Measurements from ENCODE around the gene MRLN.
"Not testable (repeated sequence)": the region's sequence is repeated elsewhere in the genome, so short reads cannot be mapped to it uniquely, and the experiment has no call there.

Gene MRLN

DNA sequence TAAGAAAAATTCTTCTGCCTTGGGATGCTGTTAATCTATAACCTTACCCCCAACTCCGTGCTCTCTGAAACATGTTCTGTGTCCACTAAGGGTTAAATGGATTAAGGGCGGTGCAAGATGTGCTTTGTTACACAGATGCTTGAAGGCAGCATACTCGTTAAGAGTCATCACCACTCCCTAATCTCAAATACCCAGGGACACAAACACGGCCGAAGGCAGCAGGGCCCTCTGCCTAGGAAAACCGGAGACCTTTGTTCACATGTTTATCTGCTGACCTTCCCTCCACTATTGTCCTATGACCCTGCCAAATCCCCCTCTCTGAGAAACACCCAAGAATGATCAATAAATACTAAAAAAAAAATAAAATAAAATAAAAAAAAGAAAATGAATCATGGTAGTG lies 8.5 kb downstream of the MRLN start:
- not testable (repeated sequence) for DNase-seq

DNA sequence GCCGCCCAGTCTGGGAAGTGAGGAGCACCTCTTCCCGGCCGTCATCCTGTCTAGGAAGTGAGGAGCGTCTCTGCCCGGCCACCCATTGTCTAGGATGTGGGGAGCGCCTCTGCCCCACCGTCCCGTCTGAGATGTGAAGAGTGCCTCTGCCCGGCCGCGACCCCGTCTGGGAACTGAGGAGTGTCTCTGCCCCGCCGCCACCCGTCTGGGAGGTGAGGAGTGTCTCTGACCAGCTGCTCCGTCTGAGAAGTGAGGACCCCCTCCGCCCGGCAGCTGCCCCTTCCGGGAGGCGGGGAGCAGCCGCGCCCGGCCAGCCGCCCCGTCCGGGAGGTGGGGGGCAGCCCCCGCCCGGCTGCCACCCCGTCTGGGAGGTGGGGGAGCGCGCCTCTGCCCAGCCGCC lies 9.1 kb downstream of the MRLN start:
- DNase-seq: not testable (repeated sequence)

DNA sequence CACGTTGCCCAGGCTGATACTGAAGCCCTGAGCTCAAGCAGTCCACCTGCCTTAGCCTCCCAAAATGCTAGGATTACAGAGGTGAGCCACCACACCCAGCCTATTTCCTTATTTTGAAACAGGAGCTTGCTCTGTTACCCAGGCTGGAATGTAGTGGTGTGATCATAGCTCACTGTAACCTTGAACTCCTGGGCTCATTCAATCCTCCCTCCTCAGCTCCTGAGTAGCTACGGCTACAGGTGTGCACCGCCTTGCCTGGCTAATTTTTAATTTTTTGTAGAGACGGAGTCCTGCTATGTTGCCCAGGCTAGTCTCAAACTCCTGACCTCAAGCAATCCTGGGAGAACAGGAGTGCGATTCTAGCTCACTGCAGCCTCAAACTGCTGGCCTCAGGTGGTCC lies 11.7 kb downstream of the MRLN start:
- DNase-seq: no peak

DNA sequence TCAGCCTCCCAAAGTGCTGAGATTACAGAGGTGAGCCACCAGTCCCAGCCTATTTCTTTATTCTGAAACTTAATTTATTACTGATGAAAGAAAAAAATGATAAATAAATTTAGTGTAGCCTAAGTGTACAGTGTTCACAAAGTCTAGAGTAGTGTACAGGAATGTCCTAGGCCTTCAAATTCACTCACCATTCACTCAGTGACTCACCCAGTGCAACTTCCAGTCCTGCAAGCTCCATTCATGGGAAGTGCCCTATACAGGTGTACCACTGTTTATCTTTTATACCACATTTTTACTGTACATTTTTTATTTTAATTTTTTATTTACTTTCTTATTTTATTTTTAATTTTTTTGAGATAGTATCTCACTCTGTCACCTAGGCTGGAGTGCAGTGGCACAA lies 12.2 kb downstream of the MRLN start:
- no peak for DNase-seq

DNA sequence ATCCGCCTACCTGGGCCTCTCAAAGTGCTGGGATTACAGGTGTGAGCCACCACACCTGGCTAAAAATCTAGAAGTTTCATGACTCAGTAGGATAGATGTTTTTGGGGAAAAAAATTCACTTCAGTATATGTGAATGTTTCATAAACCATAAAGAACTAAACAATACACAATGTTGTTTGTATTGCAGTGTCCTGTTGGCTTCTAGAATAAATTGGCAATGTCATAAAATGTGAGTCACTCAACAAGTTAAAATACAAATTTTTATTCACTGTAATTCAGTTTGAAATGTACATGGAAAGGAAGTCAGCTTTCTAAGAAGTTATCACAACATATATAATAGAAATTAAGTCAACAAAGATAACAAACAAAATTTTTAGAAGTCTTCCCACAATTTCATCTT lies 16.5 kb downstream of the MRLN start:
- DNase-seq: no peak

DNA sequence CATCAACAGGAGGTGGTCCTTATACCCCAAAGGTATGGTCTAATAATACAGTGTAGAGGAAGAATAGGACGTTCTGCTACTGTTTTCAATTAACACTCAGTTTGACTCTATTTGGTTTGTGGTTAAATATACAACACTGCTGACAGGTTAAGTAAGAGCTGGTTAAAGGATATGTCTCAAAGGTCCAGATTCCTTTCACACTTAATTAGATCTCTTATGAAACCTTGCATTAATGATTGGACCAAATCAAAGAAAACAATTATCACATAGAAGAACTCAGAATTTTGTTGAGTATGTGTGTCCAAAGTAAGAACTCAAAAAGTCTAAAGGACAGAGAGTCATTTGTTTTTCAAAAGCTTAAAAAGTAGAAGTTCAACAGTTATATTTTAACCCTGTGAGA lies 18.0 kb downstream of the MRLN start:
- DNase-seq: no peak

DNA sequence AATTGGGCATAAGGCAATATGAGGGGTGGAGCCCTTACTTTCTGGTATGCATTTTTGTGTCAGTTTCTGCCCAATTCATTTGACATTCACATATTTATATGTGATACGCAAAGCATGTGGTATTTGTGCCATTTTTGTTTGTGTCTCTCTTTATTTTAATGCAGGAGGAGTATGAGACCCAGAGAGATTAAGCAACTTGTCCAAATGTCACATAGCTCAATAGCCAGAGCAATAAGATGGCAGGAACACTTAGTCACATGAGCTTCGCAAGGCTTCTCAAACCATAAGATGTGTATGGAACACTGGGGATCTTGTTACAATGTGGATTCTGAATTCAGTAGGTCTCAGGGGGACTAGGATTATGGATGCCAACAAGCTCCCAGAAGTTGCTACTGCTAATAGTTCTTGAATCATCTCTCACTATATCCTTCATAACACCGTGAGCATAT lies 19.2 kb downstream of the MRLN start:
- no peak for DNase-seq

DNA sequence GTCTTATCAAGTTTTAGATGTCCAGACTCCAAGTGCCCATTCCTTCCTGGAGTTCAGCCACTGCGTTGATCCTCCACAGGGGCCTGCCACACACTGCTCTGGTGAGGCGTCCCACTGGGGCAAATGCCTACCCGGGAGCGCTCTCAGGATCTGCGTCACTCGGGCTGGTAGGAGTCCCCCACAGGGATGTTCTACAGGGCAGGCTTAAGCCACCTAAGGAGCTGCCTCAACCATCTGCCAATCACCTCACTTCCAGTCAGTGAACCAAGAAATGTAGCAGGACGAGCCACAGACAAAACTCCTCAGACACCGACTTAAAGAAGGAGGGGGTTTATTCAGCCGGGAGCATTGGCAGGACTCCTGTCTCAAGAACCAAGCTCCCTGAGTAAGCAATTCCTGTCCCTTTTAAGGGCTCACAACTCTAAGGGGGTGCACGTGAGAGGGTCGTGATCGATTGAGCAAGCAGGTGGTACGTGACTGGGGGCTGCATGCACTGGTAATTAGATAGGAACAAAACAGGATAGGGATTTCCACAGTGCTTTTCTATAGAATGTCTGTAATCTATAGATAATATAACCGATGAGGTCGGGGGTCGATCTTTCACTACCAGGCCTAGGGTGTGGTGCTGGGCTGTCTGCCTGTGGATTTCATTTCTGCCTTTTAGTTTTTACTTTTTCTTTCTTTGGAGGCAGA lies 19.8 kb downstream of the MRLN start:
- DNase-seq: not testable (repeated sequence)

DNA sequence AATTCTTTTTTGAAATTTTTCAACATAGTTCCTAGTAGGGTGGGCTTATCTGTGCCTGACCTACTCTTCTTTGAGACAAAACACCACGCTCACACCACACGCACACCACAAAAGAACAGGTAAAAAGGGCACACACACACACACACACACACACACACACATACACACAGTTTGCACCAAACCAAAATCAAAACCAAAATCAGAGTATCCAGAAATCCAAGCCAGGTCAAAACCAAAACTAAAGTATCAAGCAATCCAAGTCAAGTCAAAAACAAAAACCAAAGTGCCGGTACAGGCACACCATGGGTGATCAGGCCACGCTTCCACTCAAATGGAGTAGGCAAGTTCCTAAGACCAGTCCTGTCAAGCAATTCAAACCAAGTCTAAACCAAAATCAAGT lies 20.4 kb downstream of the MRLN start:
- DNase-seq: not testable (repeated sequence)

DNA sequence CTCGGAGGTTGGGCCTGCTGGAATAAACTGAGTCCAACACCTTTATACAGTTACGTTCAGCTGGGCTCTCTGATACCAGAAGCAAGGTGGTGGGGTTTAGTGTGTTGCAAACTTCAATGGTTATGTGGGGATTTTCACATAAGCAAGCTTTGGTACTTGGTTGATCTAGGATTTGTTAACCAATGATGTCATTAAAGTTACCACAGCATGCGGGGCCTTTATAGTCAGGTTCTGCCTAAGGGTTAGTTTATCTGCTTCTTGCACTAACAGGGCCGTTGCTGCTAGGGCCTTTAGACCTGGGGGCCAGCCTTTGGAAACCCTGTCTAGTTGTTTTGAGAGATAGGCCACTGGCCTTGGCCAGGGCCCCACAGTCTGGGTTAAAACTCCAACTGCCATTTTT lies 24.1 kb downstream of the MRLN start:
- DNase-seq: not testable (repeated sequence)

DNA sequence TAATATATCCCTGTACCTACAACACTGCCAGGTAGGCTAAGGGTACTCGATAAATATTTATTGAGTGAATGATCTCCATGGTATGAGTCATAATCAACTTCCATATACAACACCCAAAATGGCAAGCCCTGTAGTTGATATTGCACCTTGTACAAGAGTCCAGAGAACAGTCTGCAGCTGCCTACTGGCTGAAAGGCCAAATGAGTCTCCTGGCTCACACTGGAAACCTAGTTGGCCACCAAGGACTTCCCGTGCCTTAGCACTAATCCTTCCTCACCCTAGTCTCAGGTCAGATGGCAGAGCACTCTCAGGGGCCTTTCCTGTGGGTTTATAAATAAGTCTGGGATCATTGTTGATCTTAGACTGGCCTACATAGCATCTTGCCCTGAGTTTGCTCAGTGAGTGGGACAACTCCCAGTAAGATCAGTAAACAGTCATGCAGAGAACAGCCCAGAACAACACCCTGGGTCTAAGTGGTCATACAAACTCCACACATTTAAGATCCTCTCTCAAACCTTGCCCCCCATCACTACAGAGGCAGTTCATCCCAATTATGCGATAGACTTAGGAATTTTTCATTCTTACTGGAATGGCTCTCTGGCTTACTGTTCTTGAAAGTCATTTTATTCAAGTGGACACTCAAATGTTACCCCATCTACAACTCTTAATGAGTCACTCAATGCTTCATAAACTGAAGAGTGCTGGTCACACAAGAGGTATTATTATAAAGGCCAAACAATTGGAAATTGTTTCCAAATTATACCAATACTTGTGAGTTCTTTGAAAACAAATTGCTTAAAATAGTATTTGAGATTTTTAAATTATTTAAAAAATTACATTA lies 28.9 kb downstream of the MRLN start:
- no peak for DNase-seq

DNA sequence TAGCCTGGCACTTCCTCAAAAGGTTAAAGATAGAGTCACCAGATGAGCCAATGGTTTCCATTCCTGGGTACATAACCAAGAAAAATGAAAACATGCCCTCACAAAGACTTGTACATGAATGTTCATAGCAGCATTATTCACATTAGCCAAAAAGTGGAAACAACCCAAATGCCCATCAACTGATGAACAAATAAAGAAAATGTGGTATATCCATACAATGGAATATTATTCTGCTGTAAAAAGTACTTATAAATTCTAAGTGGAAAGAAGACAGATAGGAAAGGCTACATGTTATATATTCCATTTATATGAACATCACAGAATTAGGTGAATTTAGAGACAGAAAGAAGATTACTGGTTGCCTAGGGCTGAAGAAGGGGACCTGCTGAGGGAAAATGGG lies 32.9 kb downstream of the MRLN start:
- no peak for DNase-seq

DNA sequence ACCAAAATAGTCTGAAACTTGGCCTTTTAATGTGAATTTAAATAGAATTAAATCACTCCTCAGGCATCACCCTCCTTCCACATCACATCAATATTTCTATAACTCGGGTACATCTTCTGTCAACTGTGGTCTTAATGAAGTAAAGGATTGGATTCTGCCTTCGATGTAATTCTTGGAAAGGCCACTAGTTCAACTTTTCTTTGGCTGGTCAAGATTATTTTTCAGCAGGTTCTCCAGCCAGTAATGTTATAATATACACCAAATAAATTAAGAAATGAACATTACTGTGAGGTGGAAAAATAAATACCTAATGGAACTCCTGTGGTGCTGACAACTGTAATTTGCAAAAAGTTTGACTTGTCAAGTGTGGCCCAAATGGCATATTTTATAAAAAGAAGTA lies 33.9 kb downstream of the MRLN start:
- DNase-seq: no peak

DNA sequence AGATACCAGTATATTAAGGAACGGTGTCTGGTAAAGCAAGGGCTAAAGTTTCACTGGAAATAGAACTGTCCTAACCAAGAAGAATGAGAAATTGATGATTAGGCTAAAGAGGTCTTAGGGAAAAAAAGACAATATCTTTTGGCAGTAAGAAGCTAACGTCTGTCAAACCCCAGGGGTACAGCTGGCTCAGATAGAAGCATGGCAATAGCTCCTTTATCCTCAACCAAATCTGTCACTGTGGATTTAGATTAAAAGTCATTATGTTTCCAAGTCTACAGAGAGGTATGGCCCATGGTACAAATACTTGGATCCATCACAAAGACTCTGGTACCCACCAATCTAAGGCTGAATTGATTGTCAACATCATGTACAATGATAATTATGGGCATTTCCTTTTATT lies 35.0 kb downstream of the MRLN start:
- no peak for DNase-seq

DNA sequence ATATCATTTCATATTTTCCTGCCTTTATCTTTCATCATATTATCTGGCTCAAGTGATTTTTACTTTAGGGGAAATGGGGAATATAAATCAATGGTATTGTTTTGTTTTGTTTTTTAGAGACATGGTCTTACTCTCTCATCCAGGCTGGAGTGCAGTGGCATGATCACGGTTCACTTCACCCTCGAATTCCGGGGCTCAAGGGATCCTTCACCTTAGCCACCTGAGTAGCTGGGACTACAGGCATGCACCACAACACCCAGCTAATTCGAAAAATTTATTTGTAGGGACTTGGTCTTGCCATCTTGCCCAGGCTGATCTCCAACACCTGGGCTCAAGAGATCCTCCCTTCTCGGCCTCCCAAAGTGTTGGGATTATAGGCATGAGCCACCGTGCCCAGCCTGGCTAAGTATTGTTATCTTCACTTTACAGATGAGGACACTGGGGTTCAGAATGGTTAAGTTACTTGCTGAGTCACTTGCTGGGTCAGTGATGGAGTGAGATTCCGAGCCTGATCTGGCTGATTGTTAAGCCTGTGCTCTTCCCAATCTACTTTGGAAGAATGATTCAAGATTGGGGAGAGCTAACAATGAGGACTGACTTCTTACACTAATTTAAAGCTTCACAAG lies 39.9 kb downstream of the MRLN start:
- DNase-seq: no peak

DNA sequence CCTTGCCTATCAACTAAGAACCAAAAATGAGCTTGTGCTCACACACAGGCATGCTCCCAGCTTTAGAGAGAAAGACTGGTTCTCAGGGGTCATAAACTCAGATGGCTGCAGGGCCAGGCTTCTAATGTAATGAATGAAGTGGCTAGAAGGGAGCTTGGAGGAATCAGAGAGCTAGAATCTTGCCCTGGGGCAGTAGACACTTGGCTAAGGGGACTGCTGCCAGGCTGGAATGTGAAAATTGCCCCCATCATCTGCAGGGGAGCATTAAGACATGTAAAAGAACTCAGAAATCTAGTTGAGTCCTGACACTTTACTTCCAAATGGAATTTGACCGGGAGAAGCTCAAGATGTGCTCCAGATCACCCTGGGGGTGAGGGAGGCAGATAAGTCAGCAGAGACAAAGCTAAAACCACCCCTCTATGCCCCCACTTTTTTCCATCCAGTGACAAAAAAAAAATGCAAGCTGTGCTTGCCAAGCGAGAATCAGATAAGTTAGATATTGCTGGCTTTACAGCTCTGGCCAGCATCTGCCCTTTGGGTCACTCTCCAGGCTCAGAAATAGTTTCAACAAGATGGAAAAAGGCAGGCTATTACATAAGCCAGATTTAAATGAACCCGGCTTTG lies 41.3 kb downstream of the MRLN start:
- no peak for DNase-seq

DNA sequence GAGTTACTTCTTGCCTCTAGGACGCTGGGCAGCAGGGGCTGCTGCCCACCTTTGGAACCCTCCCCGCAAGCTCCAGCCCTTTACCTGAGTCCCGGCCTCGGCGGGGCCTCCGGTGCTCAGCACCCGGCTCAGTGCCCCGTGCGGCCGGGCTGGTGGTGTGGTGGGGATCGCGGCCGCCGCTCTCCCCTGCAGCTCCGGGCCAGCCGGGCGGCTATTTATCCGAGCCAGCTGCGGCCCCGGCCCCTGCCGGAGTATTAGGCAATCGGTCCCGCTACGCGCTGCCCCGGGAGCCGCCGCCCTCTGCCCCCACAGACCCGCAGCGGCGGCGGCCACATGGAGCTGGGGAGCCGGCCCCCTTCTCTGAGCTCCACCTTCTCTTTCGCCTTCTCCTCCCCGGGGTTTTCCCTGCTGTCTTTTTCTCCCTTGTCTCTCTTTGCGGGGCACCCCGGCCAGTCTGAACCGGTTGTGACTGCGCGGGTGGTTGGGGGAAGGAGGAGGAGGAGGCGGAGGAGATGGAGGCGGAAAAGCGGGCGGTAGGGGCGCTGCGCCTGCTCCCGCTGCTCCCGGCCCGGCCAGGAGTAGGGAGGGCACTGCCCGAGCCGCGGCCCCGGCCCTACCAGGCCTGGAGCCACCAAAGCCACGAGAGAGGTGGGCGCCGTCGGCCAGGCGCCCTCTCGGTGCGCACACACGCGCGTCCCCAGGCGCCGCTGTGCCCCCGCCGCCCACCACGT lies 43.7 kb downstream of the MRLN start, which contains the start of gene SLC16A9:
TSS of gene SLC16A9 (minus strand) at position 456 of the 731 bp plus-strand sequence. CDS start 25,559 bp downstream, outside the sequence.
- DNase-seq: peak; percentile 38

DNA sequence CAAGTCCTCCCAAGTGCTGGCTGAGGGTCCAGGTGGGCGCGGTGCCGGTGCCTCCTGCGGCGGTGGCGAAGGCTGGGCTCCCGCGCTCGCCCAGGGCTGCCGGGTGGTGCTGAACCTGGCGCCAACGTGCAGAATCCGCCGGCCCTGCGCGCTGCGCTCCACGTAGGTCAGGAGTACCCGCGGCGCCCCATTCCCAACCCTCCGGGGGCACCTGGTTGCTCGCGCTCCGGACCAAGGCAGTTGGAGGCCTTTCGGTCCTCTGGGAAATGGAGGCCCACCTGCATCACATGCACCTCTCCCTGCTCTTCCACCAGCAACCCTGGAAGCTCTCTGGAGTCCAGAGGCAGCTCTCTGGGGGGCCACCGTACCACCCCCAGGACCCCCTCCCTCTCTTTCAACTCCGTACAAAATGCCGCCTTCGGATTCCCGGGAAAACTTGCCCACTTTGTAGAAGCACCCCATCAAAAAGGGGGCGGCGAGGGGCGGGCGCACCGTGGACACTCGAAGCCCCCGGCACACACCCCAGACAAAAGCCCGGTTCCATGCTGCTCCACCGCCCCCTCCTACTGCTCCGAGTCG lies 44.4 kb downstream of the MRLN start:
- DNase-seq: peak; percentile 25

DNA sequence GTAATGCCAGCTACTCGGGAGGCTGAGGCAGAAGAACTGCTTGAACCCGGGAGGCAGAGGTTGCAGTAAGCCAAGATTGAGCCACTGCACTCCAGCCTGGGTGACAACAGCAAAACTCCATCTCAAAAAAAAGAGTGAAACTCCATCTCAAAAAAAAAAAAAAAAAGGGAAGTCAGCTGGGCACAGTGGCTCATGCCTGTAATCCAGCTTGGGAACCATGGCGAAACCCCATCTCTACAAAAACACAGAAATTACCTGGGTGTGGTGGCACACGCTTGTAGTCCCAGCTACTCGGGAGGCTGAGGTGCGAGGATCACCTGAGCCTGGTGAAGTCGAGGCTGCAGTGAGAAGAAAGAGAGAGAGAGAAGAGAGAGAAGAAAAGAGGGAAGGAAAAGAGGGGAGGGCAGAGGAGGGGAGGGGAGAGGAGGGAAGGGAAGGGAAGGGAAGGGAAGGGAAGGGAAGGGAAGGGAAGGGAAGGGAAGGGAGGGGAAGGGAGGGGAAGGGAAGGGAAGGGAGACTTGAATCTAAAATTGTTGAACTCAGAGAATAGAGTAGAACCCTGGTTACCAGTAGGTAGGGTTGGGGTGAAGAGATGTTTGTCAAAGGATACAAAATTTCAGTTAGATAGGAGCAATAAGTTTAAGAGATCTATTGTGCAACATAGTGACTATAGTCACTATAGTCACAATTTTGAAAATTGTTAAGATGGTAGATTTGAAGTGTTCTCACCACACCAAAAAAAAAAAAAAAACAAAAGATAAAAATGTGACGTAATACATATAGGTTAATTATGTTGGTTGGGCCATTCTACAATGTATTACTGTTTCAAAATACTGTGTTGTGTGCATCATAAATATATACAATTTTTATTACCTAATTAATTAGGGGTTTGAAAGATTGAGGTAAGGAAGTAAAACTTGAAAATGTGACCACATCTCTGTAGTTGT lies 46.1 kb downstream of the MRLN start:
- DNase-seq: no peak

DNA sequence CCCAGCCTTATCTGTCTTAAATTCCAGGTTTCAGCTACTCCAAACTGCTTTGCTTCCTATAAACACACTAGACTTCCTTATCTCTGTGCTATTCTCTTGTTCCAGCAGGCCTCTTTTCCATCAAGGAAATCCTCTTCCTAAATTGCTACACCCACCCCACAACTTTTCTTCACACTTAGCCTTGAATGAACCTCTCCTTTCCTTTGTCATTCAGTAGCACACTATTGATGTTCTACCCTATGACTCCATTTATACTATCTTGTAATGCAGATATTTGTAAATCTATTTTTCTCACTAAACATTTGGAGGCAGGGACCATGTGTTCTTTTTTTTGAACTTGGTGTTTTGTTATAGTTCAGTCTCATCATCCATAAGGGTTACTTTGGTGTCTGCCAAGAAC lies 47.3 kb downstream of the MRLN start:
- DNase-seq: no peak

DNA sequence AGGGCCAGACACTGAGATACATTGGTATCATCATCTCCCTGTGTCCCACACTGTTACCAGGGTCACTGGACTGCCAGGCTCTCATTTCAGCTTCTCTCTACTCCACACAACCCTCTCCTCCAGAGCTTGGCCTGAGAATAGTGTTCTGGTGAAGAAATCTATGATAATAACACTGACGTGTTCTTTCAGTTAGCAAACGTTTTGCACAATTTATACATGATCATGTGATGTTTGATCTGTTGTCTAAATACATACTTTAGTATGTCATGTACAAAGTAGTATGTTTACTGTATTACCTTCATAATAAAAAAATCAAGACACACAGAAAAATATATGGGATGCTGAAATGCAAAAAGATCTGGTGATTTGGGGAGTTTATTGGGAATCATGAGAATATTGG lies 48.6 kb downstream of the MRLN start:
- no peak for DNase-seq
